HG03095 (cell line): ENCODE results near the gene MGAT5.

Experiments used
- ATAC-seq: cut with Tn5 transposase; IDR thresholded peaks from one replicate; pipeline ENCODE4 v1.9.1; 2021; ENCODE audit warnings: moderate library complexity; ENCODE audit not compliant: unreplicated experiment

MGAT5 gene

GRCh38 chr2:134253804-134254203, at the start of gene MGAT5:
MGAT5 (plus strand) TSS chr2:134254072; CDS start chr2:134254404, 332 bp downstream.
- peak; percentile 8 for ATAC-seq

GRCh38 chr2:134205087-134205486, 48.8 kb upstream of the MGAT5 start:
- no peak for ATAC-seq

- peak; percentile 55 for ATAC-seq
These were observed 47.8 kb upstream of the MGAT5 start for GRCh38 chr2:134206031-134206430.

- ATAC-seq: no peak
These were observed 47.3 kb upstream of the MGAT5 start for GRCh38 chr2:134206573-134206972.

- peak; percentile 70 for ATAC-seq
These were observed 46.2 kb upstream of the MGAT5 start for GRCh38 chr2:134207589-134208209.

GRCh38 chr2:134208825-134209224, 45.0 kb upstream of the MGAT5 start:
- ATAC-seq: no peak

GRCh38 chr2:134212746-134213145, 41.1 kb upstream of the MGAT5 start:
- ATAC-seq: no peak

- no peak for ATAC-seq
These were observed 37.6 kb upstream of the MGAT5 start for GRCh38 chr2:134216152-134216829.

- no peak for ATAC-seq
These were observed 36.5 kb upstream of the MGAT5 start for GRCh38 chr2:134217351-134217750.

GRCh38 chr2:134217924-134218323, 35.9 kb upstream of the MGAT5 start:
- ATAC-seq: peak; percentile 66

- ATAC-seq: peak; percentile 30
These were observed 35.5 kb upstream of the MGAT5 start for GRCh38 chr2:134218414-134218813.

- ATAC-seq: peak; percentile 53
These were observed 34.8 kb upstream of the MGAT5 start for GRCh38 chr2:134218930-134219658.

- no peak for ATAC-seq
These were observed 33.4 kb upstream of the MGAT5 start for GRCh38 chr2:134220344-134220974.

- no peak for ATAC-seq
These were observed 29.9 kb upstream of the MGAT5 start for GRCh38 chr2:134224005-134224404.

- no peak for ATAC-seq
These were observed 28.7 kb upstream of the MGAT5 start for GRCh38 chr2:134225173-134225572.

- ATAC-seq: no peak
These were observed 28.0 kb upstream of the MGAT5 start for GRCh38 chr2:134225841-134226240.

- ATAC-seq: no peak
These were observed 27.3 kb upstream of the MGAT5 start for GRCh38 chr2:134226601-134227000.

- ATAC-seq: no peak
These were observed 26.2 kb upstream of the MGAT5 start for GRCh38 chr2:134227666-134228065.

- no peak for ATAC-seq
These were observed 25.4 kb upstream of the MGAT5 start for GRCh38 chr2:134228493-134228903.

- ATAC-seq: no peak
These were observed 24.3 kb upstream of the MGAT5 start for GRCh38 chr2:134229540-134229939.

GRCh38 chr2:134230885-134231284, 23.0 kb upstream of the MGAT5 start:
- ATAC-seq: no peak
